NCI-H226 (cell line): ENCODE results near the gene S1PR4.
"Not testable (repeated sequence)": the region's sequence is repeated elsewhere in the genome, so short reads cannot be mapped to it uniquely, and the experiment has no call there.

ENCODE experiments used
- DNase-seq: peaks from one replicate; pipeline ENCODE4 v3.0.0-alpha.2; 2015

S1PR4 gene

DNA sequence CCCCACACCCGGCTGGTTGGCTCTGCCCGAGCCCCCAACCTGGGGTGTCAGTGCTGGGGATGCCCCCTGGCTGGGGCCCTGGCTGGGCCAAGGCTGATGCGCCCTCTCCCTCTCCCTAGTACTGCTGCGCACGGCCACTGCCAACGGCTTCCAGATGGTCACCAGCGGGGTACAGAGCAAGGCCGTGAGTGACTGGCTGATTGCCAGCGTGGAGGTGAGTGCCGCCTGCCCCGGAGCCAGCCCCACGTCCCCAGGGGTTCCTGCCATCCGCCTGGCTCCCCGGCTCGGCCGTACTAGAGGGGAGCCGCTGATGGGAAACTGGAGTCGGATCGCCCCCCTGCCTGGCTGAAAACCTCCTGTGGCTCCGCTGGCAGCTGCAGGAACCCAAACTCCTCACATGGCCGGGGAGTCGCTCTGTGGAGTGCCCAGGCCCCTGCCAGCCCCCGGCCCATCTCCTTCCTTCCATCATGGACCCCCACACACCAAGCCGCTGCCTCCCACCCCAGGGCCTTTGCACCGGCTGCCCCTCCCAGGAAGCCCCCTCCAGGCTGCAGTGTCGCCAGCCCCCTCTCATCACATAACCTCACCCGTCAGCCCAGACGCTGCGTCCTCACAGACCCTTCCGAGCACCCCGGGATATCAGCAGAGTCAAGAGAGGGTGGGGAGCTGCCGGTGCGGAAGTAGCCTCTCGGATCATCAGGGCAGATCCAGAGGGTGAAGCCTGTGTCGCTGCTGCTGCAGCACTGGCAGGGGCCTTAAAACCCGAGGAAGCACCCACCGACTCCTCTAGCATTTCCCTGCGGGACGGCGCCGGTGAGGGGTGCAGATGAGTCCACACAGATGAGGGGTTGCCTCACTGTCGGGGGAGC is 17.7 kb downstream of the S1PR4 start:
- no peak for DNase-seq

DNA sequence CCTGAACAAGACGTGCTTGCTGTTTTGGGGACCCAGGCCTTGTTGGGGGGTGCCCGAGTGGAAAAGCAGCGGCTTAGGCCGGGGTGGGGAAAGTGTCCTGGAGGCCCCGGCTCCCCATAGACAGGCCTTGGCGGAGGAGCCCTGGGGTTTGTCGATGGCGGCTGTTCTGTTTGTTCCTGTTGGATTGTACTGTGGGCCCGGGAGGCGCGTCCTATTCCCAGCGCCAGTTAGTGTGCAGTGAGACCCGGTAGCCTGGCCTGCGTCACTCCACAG is 18.3 kb downstream of the S1PR4 start:
- DNase-seq, result no peak

DNA sequence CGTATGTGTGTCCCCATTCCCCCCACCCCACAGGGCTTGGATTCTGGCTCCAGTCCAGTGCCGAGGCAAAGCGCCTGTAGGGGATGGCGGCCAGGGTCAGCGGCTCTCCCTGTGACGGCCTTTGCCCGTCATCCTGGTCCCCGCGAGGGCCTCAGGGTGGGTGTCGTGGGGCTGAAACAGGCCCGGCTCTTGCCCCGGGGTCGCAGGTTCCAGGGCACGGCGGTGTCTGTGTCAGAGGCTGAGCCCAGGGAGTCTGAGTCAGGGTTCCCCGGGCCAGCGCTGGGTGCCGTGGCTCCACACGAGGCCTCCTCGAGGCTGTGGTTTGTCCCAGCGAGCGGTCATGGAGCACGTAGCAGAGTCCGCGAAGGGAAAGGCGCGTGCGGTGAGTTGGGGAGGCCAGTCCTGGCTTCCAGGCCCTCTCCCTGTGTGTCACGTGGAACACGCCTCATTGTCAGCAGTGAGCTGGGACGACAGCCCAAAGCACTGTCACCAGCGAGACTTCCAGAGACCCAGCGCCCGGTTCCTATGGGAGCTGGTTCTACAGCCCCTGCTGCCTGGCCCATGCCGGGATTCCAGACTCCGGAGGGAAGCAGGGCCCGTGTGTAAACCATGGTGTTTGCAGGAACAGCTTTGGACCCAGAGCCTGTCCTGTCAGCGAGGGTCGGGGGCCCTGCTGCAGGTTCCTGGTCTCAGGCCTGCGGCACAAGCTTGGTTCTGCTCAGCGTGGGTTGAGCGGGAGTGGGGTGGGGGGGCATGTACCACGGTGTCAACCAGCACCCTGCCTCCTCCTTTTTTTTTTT is 20.5 kb downstream of the S1PR4 start:
- DNase-seq, result no peak

DNA sequence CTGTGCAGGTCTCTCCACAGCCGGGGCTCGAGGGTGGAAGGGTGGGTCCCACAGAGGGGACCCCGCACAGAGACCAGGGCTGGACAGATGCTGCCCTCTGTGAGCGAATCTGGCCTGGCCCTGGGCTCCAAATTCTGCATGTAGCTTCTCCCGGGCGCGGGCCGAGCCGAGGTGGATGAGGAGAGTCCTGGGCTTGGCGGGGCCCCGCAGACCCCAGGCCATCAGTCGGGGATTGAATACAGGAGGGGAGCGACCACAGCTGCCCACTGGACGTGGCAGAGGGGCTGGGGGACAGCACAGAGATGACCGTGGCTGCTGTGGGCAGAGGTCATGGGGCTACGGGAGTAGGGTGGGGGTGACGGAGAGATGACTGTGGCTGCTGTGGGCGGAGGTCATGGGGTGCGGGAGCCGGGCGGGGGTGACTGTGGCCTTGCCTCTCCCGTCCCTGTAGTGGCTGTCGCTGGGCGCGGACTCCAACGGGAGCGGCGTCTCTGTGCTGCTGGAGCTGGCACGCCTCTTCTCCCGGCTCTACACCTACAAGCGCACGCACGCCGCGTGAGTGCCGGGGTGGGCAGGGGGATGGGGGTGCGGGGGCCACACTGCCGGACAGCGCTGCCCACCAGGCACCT is 22.6 kb downstream of the S1PR4 start:
- no peak for DNase-seq

DNA sequence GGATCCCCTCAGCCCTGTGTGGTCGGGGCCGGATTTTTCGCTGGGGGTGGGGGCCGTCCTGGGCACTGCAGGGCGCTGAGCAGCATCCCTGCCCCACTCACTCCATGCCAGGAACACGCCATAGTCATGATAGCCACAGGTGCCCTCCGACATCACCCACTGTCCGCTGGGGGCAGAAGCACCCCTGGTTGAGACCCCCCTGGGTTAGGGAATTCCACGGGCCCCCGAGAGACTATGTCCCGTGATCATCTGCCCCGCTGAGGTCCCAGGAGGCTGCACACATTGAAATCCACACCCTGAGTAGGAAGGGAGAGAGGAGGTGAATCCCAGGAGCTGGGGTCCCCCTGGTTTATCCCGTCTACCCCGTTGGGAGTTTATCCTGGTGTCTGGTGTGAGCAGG is 23.3 kb downstream of the S1PR4 start:
- no peak for DNase-seq

DNA sequence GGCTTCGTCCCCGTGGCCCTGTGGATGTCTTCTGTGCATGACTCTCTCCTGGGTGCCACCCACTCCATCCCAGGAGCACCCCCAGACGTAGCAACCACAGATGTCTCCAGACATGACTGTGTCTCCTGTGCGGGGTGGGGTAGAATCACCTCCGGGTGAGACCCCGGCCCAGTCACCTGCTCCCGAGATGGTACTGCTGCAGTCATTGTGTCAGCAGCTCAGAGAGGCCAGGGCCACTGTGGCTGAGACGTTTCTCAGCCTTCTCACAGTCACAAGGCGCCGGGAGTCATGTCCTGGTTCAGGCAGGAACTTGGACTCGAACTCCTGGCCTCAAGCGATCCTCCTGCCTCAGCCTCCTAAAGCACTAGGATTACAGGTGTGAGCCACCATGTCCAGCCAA is 23.8 kb downstream of the S1PR4 start:
- no peak for DNase-seq

DNA sequence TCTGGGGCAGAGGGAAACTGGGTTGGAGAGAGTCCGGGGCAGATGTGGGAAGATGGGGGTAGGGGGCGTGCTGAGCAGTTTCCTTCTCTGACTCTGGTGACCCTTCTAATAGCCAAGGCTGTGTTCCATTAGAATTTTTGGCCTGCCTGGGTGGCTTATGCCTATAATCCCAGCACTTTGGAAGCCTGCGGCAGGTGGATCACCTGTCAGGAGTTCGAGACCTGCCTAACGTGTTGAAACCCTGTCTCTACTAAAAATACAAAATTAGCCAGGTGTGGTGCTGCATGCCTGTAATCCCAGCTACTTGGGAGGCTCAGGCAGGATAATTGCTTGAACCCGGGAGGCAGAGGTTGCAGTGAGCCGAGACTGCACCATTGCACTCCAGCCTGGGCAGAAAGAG is 24.3 kb downstream of the S1PR4 start:
- not testable (repeated sequence) for DNase-seq

DNA sequence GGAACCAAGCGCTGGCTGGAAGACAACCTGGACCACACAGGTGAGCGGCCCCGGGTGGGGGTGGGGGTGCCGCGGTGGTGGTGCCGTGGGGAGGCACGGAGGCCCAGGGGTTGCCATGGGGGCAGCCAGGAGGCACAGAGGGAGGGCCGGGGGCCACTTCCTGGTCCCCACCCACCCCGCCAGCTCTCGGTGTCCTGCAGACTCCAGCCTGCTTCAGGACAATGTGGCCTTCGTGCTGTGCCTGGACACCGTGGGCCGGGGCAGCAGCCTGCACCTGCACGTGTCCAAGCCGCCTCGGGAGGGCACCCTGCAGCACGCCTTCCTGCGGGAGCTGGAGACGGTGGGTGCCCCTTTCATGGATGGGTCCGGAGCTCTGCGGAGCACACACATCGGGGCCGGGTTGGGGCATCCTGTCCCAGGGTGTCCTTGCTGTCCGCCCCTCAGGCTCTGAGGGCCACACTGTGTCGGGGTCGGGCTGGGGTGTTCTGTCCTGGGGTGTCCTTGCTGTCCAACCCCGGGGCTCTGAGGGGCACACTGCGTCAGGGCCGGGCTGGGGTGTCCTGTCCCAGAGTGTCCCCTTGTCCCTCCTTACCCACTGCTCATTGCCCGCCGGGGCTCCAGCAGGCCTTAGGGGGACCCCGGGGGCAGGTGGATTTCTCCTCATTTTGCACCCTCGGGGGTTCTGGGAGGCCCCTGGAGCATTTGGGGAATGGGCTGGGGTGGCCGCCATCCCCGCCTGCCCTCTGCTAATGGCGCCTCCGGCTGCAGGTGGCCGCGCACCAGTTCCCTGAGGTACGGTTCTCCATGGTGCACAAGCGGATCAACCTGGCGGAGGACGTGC is 25.5 kb downstream of the S1PR4 start:
- no peak for DNase-seq

DNA sequence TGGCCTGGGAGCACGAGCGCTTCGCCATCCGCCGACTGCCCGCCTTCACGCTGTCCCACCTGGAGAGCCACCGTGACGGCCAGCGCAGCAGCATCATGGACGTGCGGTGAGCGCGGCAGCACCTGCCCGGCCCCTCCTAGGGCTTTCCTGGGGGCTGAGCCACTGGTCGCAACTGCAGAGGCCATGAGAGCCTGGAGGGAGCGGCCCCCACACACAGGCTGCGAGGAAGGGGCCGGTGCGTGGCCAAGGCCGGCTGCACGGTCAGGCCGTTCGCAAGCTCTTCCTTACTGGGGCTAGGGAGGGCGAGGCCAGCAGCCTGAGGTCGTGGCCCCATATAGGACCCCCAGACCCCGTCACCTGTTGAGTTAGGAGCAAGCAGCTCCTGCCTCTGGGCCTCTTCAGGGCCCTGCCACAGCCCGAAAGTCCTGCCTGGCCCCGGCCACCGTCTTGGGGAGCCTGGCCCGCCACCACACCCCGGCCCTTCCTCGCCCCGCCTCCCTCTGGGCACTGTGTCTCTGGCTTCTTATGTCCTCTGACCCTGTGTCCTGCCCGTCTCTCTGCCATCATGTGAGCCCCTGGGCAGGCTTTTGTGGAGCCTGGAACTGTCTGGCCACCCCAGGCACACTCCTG is 26.2 kb downstream of the S1PR4 start:
- no peak for DNase-seq

DNA sequence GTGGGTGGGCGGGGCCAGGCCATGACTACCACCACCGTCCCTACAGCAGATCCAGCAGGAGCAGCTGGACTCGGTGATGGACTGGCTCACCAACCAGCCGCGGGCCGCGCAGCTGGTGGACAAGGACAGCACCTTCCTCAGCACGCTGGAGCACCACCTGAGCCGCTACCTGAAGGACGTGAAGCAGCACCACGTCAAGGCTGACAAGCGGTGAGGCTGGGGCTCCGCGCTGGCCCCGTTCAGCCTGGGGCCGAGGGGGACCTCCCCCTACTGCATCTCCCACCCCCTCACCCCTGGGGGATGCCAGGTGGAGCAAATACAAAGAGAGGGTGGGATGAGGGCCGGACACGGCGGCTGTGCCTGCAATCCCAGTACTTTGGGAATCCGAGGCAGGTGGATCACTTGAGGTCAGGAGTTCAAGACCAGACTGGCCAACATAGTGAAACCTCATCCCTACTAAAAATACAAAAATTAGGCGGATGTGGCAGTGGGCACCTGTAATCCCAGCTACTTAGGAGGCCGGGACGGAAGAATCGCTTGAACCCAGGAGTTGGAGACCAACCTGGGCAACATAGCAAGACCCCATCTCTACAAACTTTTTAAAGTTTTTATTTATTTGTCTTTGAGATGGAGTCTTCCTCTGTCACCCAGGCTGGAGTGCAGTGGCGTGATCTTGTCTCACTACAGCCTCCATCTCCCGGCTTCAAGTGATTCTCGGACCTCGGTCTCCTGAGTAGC is 27.8 kb downstream of the S1PR4 start:
- DNase-seq, result no peak

DNA sequence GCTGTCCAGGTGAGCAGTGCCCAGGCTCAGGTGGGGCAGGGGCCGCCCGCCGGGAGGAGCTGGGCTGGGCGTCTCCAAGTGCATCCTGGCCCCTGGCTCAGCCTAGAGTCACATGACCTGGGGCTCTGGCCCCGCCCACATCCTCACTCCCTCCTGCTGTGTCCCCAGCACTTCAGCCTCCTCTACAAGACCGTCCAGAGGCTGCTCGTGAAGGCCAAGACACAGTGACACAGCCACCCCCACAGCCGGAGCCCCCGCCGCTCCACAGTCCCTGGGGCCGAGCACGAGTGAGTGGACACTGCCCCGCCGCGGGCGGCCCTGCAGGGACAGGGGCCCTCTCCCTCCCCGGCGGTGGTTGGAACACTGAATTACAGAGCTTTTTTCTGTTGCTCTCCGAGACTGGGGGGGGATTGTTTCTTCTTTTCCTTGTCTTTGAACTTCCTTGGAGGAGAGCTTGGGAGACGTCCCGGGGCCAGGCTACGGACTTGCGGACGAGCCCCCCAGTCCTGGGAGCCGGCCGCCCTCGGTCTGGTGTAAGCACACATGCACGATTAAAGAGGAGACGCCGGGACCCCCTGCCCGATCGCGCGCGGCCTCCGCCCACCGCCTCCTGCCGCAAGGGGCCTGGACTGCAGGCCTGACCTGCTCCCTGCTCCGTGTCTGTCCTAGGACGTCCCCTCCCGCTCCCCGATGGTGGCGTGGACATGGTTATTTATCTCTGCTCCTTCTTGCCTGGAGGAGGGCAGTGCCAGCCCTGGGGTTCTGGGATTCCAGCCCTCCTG is 29.1 kb downstream of the S1PR4 start:
- no peak for DNase-seq

DNA sequence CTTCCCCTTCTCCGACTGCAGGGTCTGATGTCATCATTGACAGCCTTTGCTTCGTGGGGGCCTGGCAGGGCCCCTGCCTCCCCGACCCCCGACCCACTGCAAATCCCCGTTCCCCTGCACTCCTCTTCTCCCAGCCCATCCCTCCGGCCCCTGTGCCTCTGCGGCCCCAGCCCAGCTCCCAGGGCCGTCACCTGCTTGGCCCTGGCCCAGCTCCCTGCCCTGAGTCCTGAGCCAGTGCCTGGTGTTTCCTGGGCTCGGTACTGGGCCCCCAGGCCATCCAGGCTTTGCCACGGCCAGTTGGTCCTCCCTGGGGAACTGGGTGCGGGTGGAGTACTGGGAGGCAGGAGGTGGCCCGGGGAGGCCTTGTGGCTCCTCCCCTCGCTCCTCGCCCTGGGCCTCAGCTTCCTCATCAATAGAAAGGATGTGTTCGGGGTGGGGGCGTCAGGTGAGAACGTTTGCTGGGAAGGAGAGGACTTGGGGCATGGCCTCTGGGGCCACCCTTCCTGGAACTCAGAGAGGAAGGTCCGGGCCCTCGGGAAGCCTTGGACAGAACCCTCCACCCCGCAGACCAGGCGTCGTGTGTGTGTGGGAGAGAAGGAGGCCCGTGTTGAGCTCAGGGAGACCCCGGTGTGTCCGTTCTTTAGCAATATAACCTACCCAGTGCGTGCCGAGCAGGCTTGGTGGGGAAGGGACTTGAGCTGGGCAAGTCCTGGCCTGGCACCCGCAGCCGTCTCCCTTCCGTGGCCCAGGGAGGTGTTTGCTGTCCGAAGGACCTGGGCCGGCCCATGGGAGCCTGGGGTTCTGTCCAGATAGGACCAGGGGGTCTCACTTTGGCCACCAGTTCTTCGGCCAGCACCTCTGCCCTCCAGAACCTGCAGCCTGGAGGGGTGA is 30.0 kb downstream of the S1PR4 start:
- DNase-seq, result no peak

DNA sequence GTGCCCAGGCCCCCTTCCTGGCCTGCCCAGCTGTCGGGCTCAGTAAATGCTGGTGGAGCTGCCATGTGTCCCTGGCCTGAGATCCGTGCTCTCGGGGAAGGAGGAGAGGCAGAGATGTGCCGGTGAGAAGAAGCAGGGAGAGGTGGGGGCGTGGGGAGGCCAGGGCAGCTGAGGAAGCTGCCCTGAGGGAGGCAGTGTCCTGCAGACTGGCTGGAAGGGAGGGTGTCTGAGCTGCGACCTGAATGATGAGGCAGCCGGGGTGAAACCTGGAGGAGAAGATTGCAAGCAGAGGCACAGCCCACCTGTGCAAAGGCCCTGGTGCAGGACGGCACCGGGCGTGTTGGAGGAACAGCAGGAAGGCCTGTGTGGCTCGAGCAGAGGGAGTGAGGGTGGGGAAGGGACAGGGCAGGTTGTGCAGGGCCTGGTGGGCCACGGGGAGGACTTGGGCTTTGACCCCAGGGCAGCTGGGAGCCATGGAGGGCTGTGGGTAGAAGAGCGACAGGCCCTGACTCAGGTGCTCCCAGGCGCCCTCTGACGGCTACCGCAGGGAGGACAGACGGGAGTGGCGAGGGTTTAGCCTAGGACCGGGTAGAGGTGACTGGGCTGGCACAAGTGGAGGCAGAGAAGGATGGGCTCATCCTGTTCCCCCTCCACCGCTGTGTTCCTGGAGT is 31.9 kb downstream of the S1PR4 start:
- no peak for DNase-seq

DNA sequence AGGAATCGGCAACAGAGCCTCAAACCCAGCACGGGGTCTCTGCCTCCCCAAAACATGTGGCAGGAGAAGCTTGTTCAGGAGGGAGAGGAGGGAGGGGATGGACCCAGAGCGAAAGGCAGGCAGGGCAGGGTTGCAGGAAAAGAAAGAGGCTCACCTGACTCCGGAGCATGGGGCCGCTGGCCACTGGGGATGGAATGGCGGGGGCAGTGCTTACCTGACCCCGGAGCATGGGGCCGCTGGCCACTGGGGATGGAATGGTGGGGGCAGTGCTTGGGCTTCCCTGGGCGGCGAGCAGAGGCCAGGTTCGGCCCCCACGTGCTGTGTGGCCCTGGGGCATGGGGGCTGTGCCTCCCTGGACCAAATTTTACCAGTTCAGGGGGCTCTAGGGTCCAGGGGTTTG is 32.6 kb downstream of the S1PR4 start:
- DNase-seq, result no peak

DNA sequence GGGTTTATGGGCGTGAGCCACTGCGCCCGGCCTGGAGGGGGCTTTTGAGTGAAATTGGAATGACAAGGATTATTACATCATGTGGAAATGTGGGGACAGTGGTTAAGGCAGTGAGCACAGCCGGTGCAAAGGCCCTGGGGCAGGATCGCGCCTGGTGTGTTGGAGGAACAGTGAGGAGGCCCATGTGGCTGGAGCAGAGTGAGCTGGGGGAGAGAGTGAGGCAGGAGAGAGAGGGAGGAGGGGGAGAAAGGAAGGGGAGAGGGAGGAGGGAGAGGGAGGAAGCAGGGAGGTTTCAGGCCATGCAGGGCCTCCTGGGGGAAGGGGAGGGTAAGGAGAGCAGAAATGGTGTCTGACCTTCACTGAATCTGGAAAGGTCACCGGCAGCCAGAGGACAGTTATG is 34.6 kb downstream of the S1PR4 start:
- DNase-seq, result no peak

DNA sequence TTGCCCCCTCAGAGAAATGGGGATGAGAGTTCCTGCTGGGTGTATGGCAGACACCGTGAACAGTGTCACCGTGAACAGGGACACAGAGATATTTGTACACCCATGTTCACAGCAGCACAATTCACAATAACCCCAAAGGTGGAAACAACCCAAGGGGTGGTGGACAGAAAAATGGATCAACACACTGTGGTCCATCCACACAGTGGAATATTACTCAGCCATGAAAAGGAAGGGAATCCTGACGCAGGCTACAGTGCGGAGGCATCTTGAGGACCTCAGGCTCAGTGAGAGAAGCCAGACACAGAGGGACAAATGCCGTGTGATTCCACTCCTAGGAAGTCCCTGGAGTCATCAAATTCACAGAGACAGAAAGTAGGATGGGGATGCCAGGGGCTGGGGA is 38.3 kb downstream of the S1PR4 start:
- DNase-seq, result no peak

DNA sequence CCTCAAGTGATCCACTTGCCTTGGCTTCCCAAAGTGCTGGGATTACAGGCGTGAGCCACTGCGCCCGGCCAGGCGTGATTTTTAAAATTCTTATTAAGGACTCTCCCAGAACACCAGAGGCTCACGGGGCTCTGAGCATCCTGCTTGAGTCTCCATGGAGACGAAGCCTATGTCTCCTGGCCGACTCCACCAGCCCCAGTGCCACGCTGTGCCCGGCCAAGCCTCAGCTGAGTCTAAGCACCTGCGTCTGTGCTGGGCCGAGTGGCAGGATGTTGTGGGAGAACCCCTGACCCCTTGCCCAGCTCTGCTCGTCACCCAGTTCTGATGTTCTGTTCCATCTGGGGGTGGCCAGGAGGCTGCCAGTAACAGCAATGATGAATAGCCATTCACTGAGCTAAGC is 42.0 kb downstream of the S1PR4 start:
- DNase-seq, result no peak

DNA sequence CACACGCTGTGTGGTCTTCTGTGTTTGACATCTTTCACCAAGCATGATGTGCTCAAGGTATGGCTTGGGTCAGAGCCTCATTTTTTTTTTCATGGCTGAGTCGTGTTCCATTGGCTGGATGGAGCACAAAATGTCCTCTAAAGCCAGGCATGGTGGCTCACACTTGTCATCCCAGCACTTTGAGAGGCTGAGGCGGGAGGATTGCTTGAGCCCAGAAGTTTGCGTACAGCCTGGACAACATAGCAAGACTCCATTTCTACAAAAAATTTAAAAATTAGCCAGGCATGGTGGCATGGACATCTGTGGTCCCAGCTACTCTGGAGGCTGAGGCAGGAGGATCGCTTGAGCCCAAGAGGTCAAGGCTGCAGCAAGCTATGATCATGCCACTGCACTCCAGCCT is 43.0 kb downstream of the S1PR4 start:
- not testable (repeated sequence) for DNase-seq

DNA sequence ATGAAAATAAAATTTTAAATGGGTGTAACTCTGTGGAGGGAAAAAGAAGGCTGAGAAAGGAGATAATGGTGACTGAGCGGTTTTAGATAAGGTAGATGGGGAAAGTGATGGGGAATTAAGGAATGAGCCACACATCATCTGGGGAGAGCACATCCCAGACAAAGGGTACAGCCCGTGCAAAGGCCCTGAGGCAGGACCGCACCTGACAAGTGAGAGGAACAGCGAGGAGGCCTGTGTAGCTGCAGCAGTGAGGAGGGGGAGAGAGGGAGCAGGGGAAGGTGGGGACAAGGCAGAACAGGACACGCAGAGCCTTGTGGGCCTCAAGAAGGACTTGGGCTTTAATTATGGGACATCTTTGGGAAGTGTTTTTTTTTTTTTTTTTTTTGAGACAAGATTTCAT is 44.1 kb downstream of the S1PR4 start:
- DNase-seq, result no peak
